ENCODE measurements around the gene RNF169.

The RNF169 gene

GRCh38 chr11:74806267-74806666, 57.6 kb downstream of the RNF169 start:
- peaks cover 36% of the 10 kb centered on the region for H3K36me3 ChIP-seq (ENCODE audit: insufficient read depth, low read length)
- TF ChIP-seq EZH2 (IDR thresholded peaks at IDR 0.05) (no peak), FOXP2 (optimal IDR thresholded peaks at IDR 0.05; ENCODE audit: control extremely low read depth, extremely low read length, insufficient read depth) (no peak), POLR2AphosphoS5 (IDR thresholded peaks at IDR 0.05; ENCODE audit: borderline replicate concordance, low read depth, low read length) (no peak)
- no peak for DNase-seq (ENCODE audit: low read depth, low spot score)
- H3K27ac ChIP-seq: no peak overlapping the region
- no peaks in the 10 kb centered on the region for H3K9me3 ChIP-seq (ENCODE audit: low read depth, low read length)
- H3K9ac ChIP-seq (ENCODE audit: insufficient read length): no peak overlapping the region
- no peak overlapping the region for H3K4me3 ChIP-seq

- DNase-seq (ENCODE audit: low read depth, low spot score): no peak
- no peak overlapping the region for H3K4me3 ChIP-seq
- 0 out of 2 replicates have a peak overlapping the region, but pooled peaks have one; percentile 37 for H3K27ac ChIP-seq
- no peak overlapping the region for H3K9ac ChIP-seq (ENCODE audit: insufficient read length)
- H3K9me3 ChIP-seq (ENCODE audit: low read depth, low read length): no peaks in the 10 kb centered on the region
- TF ChIP-seq POLR2AphosphoS5 (IDR thresholded peaks at IDR 0.05; ENCODE audit: borderline replicate concordance, low read depth, low read length) (no peak), FOXP2 (optimal IDR thresholded peaks at IDR 0.05; ENCODE audit: control extremely low read depth, extremely low read length, insufficient read depth) (no peak), EZH2 (IDR thresholded peaks at IDR 0.05) (no peak)
- H3K36me3 ChIP-seq (ENCODE audit: insufficient read depth, low read length): peaks cover 37% of the 10 kb centered on the region
Observed at GRCh38 chr11:74809801-74810200, 61.2 kb downstream of the RNF169 start.

GRCh38 chr11:74815966-74816365, 67.3 kb downstream of the RNF169 start:
- H3K4me3 ChIP-seq: no peak overlapping the region
- DNase-seq (ENCODE audit: low read depth, low spot score): no peak
- no peak overlapping the region for H3K9ac ChIP-seq (ENCODE audit: insufficient read length)
- no peak overlapping the region for H3K27ac ChIP-seq
- H3K36me3 ChIP-seq (ENCODE audit: insufficient read depth, low read length): peaks cover 75% of the 10 kb centered on the region
- H3K9me3 ChIP-seq (ENCODE audit: low read depth, low read length): no peaks in the 10 kb centered on the region
- TF ChIP-seq POLR2AphosphoS5 (IDR thresholded peaks at IDR 0.05; ENCODE audit: borderline replicate concordance, low read depth, low read length): no peak
- TF ChIP-seq EZH2 (IDR thresholded peaks at IDR 0.05): no peak
- no peak for TF ChIP-seq FOXP2 (optimal IDR thresholded peaks at IDR 0.05; ENCODE audit: control extremely low read depth, extremely low read length, insufficient read depth)

- TF ChIP-seq POLR2AphosphoS5 (IDR thresholded peaks at IDR 0.05; ENCODE audit: borderline replicate concordance, low read depth, low read length): no peak
- TF ChIP-seq FOXP2 (optimal IDR thresholded peaks at IDR 0.05; ENCODE audit: control extremely low read depth, extremely low read length, insufficient read depth): no peak
- TF ChIP-seq EZH2 (IDR thresholded peaks at IDR 0.05): no peak
- Histone ChIP-seq H3K9me3 (ENCODE audit: low read depth, low read length) (no peaks in the 10 kb centered on the region), H3K9ac (ENCODE audit: insufficient read length) (no peak overlapping the region), H3K4me3 (no peak overlapping the region), H3K36me3 (ENCODE audit: insufficient read depth, low read length) (peaks cover 80% of the 10 kb centered on the region), H3K27ac (no peak overlapping the region)
- no peak for DNase-seq (ENCODE audit: low read depth, low spot score)
Observed at GRCh38 chr11:74816664-74817063, 68.0 kb downstream of the RNF169 start.

- Histone ChIP-seq H3K27ac (no peak overlapping the region), H3K9me3 (ENCODE audit: low read depth, low read length) (no peaks in the 10 kb centered on the region), H3K4me3 (no peak overlapping the region), H3K36me3 (ENCODE audit: insufficient read depth, low read length) (peaks cover 85% of the 10 kb centered on the region), H3K9ac (ENCODE audit: insufficient read length) (no peak overlapping the region)
- no peak for TF ChIP-seq FOXP2 (optimal IDR thresholded peaks at IDR 0.05; ENCODE audit: control extremely low read depth, extremely low read length, insufficient read depth)
- TF ChIP-seq POLR2AphosphoS5 (IDR thresholded peaks at IDR 0.05; ENCODE audit: borderline replicate concordance, low read depth, low read length): no peak
- TF ChIP-seq EZH2 (IDR thresholded peaks at IDR 0.05): no peak
- no peak for DNase-seq (ENCODE audit: low read depth, low spot score)
Observed at GRCh38 chr11:74818283-74818946, 69.8 kb downstream of the RNF169 start.

- no peak for TF ChIP-seq POLR2AphosphoS5 (IDR thresholded peaks at IDR 0.05; ENCODE audit: borderline replicate concordance, low read depth, low read length)
- no peak for TF ChIP-seq EZH2 (IDR thresholded peaks at IDR 0.05)
- no peak for TF ChIP-seq FOXP2 (optimal IDR thresholded peaks at IDR 0.05; ENCODE audit: control extremely low read depth, extremely low read length, insufficient read depth)
- peaks cover 4% of the 10 kb centered on the region for H3K9me3 ChIP-seq (ENCODE audit: low read depth, low read length)
Observed at GRCh38 chr11:74819400-74819799, 70.8 kb downstream of the RNF169 start.

GRCh38 chr11:74820763-74821162, 72.1 kb downstream of the RNF169 start:
- H3K27ac ChIP-seq: no peak overlapping the region
- H3K9ac ChIP-seq (ENCODE audit: insufficient read length): no peak overlapping the region
- peaks cover 97% of the 10 kb centered on the region for H3K36me3 ChIP-seq (ENCODE audit: insufficient read depth, low read length)
- no peak for DNase-seq (ENCODE audit: low read depth, low spot score)
- TF ChIP-seq FOXP2 (optimal IDR thresholded peaks at IDR 0.05; ENCODE audit: control extremely low read depth, extremely low read length, insufficient read depth) (no peak), POLR2AphosphoS5 (IDR thresholded peaks at IDR 0.05; ENCODE audit: borderline replicate concordance, low read depth, low read length) (no peak), EZH2 (IDR thresholded peaks at IDR 0.05) (no peak)
- peaks cover 13% of the 10 kb centered on the region for H3K9me3 ChIP-seq (ENCODE audit: low read depth, low read length)
- H3K4me3 ChIP-seq: no peak overlapping the region

More at GRCh38 chr11:74819400-74819799, 70.8 kb downstream of the RNF169 start:
- H3K27ac ChIP-seq: no peak overlapping the region
- peaks cover 91% of the 10 kb centered on the region for H3K36me3 ChIP-seq (ENCODE audit: insufficient read depth, low read length)
- no peak overlapping the region for H3K9ac ChIP-seq (ENCODE audit: insufficient read length)
- DNase-seq (ENCODE audit: low read depth, low spot score): no peak
- H3K4me3 ChIP-seq: no peak overlapping the region

- no peak overlapping the region for H3K4me3 ChIP-seq
- no peak for DNase-seq (ENCODE audit: low read depth, low spot score)
- no peak overlapping the region for H3K9ac ChIP-seq (ENCODE audit: insufficient read length)
- peaks cover 16% of the 10 kb centered on the region for H3K9me3 ChIP-seq (ENCODE audit: low read depth, low read length)
- H3K36me3 ChIP-seq (ENCODE audit: insufficient read depth, low read length): peaks cover 97% of the 10 kb centered on the region
- no peak overlapping the region for H3K27ac ChIP-seq
- TF ChIP-seq POLR2AphosphoS5 (IDR thresholded peaks at IDR 0.05; ENCODE audit: borderline replicate concordance, low read depth, low read length): no peak
- no peak for TF ChIP-seq FOXP2 (optimal IDR thresholded peaks at IDR 0.05; ENCODE audit: control extremely low read depth, extremely low read length, insufficient read depth)
- no peak for TF ChIP-seq EZH2 (IDR thresholded peaks at IDR 0.05)
Observed at GRCh38 chr11:74822170-74822569, 73.5 kb downstream of the RNF169 start.

Measured in SK-N-MC (cell line).